CD4-positive, alpha-beta T cell treated with Interferon gamma for 1 hour (primary cell): ENCODE results near the gene DLG2.
"Not testable (repeated sequence)": the region's sequence is repeated elsewhere in the genome, so short reads cannot be mapped to it uniquely, and the experiment has no call there.

Source experiments
- DNase-seq: peaks from one replicate; pipeline ENCODE4 v3.0.0-alpha.2; 2020

Gene DLG2

DNA sequence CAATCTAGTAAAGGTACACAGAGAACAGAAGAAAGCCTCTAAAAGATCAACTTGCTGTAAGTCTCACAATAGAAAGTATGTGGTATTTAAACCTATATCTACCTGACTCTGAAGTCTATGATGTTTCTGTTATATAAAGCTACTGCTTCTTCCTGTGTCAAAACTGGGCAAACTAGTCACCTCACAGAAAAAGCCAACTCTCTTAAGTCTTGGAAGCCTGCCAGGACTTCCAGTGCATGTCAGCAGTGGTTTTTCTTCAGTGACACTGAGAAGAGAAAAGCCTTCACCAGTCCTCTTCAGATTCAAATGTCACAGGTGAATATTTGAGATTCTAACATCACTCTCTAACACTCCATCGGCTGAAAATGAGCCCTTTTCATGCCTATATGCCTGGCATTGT lies 808.0 kb downstream of the DLG2 start:
- DNase-seq, result no peak

DNA sequence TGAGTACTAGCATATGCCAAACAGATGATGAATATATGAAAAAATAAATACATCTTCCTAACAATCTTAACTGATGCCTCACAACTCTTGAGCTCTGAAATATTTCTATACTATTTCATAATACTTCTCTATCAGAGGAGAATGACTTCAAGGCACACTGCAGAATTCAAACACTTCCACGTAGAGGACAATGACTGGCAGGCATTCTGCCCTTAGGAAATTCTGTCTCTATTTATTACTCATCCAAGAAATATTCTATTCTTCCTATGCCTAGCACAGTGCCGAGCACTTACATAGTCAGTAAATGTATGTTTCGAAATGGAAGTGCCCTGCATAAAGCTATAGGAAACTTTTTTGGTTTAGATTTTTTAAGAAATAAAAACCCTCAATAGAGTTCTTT lies 809.1 kb downstream of the DLG2 start:
- no peak for DNase-seq

- no peak for DNase-seq
Observed at GRCh38 chr11:84812471-84812969, 814.6 kb downstream of the DLG2 start.

GRCh38 chr11:84806354-84806753 lies 820.8 kb downstream of the DLG2 start:
- DNase-seq, result no peak

DNA sequence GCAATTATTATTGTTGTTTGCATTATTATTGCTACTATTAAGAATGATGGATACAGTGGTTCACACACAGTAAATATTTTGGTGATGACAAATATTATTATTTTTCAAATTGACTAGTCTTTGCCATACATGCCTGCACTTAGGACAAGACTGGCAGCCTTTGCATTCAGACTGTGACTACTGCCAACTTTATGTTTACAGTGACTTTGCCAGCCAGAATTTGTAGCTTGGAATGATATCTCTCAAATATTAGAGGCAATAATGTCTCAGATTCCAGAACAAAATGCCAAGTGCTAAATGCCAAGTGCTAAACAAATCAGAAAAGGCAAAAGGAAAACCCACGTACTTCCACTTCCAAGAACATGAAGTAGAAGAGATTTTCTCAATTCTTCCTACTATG lies 823.1 kb downstream of the DLG2 start:
- no peak for DNase-seq

DNA sequence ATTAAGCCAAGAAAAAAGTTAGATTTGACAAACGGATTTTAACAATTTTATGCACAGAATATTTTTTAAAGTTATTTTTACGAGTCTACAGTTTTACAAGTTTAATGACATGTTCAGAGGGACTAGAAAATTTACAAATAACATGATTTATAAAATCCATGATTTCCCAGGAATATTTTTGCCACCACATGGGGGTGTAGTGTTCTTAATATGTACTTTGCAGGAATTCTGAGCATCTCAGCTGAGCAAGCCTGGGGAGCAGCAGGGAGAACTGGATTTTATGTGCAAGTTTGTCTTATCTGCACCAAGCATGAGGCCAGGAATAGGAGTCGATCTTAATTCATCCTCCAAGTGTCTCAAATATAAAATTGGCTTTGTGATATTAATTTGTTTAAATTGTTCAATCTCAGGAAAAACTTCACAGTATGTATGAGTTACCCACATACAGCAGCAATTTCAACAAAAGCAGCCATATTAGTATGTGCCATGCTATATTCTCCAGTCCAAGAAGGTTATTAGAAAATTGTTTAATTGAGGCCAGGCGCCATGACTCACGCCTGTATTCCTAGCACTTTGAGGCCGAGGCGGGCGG lies 826.3 kb downstream of the DLG2 start:
- no peak for DNase-seq

DNA sequence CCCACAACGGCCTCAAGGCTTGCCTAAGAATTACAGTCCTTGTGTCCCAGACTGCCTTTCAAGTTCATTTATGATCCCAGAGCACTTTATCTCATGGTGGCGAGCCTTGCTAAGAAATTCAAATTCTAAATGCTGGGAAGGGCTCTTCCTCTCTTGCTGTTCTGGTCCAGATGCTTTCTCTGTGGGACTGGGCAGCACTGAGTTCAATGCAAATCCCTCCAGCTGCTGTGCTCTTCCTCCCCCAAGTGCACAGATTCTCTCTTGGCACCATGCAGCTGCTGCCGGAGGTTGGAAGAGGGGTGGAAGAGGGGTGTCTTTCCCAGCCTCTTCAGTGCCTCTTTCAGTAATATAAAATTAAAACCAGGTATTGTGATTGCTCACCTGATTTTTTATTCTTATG lies 828.0 kb downstream of the DLG2 start:
- DNase-seq, result no peak

- no peak for DNase-seq
Observed at GRCh38 chr11:84795698-84796097, 831.4 kb downstream of the DLG2 start.

- DNase-seq, result no peak
Observed at GRCh38 chr11:84794663-84795443, 832.3 kb downstream of the DLG2 start.

GRCh38 chr11:84793318-84793717 lies 833.8 kb downstream of the DLG2 start:
- DNase-seq, result no peak

DNA sequence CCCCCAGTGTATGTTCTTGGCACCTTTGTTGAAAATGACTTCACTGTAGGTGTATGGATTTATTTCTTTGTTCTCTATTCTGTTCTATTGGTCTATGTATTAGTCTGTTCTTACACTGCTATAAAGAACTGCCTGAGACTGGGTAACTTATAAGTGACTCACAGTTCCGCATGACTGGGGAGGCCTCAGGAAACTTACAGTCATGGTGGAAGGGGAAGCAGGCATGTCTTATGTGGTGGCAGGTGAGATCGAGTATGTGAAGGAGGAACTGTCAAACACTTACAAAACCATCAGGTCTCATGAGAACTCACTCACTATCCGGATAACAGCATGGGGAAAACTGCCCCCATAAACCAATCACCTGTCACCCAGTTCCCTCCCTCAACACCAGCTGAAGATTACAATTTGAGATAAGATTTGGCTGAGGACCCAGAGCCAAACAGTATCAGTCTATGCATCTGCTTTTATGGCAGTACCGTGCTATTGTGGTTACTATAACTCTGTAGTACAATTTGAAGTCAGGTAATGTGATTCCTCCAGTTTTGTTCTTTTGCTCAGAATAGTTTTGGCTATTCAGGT lies 836.2 kb downstream of the DLG2 start:
- no peak for DNase-seq

DNA sequence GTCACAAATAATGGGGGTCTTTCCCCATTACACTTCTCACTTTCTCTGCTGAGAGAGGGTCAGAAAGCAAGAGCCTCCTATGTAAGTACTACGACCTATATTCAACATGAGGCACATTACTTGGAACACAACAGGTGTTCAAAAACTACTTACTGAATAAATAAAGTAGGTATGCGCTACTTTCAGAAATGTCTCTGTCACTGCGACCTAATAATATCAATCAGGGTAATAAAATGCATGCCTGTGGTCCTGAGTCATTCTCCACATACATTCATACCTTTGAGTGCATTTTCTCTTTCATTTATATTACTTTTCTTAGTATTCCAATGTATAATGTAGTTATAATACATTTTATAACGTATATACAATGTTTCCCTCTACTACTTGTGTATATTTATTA lies 838.9 kb downstream of the DLG2 start:
- DNase-seq, result no peak

DNA sequence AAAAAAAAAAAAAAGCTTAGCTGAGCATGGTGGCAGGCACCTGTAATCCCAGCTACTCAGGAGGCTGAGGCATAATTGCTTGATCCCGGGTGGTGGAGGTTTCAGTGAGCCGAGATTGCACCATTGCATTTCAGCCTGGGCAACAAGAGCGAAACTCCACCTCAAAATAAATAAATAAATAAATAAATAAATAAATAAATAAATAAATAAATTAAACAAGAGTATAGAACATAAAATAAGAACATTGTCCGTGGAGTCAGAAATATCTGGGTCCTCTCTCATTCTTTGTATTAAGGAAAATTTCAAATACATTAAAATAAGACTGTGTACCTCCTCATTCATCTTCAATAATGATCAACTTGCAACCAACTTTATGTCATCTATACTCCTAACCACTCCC lies 843.0 kb downstream of the DLG2 start:
- not testable (repeated sequence) for DNase-seq

DNA sequence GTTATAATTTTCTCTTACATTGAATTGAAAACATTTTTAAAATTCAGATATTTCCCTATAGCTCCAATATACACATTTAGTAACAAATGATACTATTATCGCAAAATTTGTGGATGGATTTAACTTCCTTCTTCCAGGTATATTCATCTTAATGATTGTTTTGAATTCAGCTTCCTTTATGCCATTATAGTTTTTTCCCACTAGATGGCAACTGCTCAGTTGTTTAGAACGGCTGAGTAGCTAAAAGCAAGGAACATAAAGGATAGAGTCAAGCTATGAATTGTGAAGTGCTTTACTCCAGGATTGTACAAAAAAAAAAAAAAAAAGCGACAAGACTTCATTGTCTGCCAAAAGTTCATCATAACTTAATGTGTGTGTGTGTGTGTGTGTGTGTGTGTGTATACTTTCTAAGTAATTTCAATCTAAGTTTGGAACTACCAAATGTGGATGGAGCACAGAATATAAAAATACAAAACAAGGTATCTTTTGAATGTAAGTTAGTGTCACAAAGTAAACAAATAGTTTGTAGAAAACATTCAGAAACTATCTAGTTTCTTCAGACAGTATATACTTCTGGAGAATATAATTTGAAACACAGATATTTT lies 846.4 kb downstream of the DLG2 start:
- DNase-seq, result no peak

DNA sequence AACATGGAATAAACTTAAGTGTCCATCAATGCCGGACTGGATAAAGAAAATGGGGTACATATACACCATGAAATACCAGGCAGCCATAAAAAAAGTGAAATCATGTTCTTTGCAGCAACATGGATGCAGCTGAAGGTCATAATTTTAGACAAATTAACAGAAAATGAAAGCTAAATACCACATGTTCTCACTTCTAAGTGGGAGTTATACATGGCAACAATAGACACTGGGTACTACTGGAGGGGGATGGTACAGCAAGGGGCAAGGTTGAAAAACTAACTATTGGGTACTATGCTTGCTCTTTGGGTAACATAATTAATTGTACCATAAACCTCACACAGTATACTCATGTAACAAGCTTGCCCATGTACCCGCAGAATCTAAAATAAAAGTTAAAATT lies 851.6 kb downstream of the DLG2 start:
- DNase-seq, result no peak

- no peak for DNase-seq
Observed at GRCh38 chr11:84763931-84764330, 863.2 kb downstream of the DLG2 start.

GRCh38 chr11:84757711-84758110 lies 869.4 kb downstream of the DLG2 start:
- DNase-seq, result no peak

DNA sequence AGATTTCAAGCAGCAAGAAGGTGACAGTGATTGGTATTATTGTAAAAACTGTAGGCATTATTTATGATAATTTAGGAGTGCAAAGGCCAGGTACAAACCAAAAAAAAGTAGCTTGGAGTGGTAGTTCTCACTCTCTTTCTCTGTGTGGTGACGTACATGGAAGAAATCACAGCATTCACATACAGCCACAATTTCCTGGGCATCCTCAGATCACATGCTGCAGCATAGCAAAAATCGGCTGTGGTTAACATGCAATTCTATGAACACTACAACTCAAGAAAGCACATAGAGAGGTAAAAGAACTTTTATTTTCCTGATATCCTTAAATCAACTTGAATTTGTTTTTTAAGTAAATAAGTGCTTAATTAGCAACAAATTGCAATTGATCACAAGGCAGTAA lies 875.8 kb downstream of the DLG2 start:
- DNase-seq, result no peak

DNA sequence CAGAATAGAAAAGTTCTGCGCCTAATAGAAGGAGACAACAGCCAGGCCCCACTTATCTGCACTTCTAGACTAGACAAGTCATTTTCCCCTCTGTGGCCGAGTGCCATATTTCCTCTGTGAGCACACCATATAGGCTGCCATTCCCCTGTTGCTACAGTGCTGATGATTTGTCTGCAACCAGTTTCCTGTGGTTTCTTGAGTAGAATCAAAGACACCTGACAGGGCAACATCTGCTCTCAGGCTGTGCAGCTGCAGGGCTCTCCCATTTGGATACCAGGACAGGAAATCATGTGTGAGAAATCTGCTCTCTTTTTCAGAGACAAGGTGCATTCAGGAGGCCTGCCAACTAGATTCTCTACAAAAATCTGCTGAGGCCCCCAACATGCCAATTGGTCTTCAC lies 879.3 kb downstream of the DLG2 start:
- DNase-seq, result no peak

- DNase-seq, result no peak
Observed at GRCh38 chr11:84740050-84740449, 887.1 kb downstream of the DLG2 start.

GRCh38 chr11:84724256-84724655 lies 902.9 kb downstream of the DLG2 start:
- DNase-seq, result no peak

- DNase-seq, result no peak
Observed at GRCh38 chr11:84722583-84723108, 904.5 kb downstream of the DLG2 start.

DNA sequence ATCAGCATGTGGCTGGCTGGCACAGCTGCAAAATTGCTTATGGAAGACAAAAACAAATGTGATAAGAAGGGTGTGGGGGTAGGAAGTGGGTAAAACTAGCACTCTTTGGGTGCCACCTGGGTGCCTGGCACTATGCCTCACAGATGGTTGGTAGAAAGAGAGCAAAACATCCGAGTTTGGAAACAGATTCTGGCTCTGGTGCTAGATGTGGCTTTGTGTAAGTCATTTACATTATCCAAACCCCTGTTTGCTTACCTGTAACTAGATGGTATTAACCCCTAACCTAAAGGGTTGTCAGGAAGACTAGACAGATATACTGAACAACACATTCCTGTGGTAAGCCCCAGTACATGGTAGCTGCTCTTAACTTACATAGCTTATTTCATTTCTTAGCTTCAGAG lies 905.6 kb downstream of the DLG2 start:
- DNase-seq, result no peak
